ENCODE data around the gene STRN. TPM values are rescaled to one million over a fixed set of nuclear protein-coding genes. Genes with fewer than 3 reads are reported as not detected.
A peak's percentile ranks its signal among the peaks of the same experiment; 100 is the strongest.

The STRN gene
- total RNA-seq, 1 donor from 2014 or later = 28.8 TPM

GRCh38 chr2:36811071-36811470, 155.3 kb downstream of the STRN start:
- H3K27me3 Mint-ChIP-seq (ENCODE audit: insufficient read depth) = no peaks in the 10 kb centered on the region
- no peaks in the 10 kb centered on the region for H3K9me3 Mint-ChIP-seq
- H3K4me1 Mint-ChIP-seq (ENCODE audit: low read depth) = no peaks in the 10 kb centered on the region
- no peak overlapping the region for H3K4me3 Mint-ChIP-seq
- DNase-seq (ENCODE audit: low spot score) = no peak
- intact Hi-C loops (cut with micrococcal nuclease) = no loop called here
- no peak overlapping the region for H3K27ac Mint-ChIP-seq
- no peaks in the 10 kb centered on the region for H3K36me3 Mint-ChIP-seq (ENCODE audit: low read depth)

DNA sequence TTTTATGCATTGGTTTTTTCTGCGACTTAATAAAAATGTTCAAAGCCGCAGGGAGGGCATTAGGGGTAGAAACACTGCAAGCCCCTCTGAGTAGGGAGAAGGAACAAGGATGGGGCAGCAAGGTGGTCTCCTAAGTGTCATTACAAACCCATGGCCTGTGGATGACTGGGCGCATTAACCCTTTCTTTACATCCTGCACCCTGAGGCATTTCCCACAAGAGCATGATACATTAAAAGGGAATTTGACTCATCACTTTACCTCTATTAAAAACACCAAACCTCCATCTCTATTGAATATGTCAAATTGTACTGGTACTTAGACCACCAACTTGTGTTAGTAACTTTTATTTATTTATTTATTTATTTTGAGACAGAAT, 157.3 kb downstream of the STRN start:
- Mint-ChIP-seq H3K36me3 (ENCODE audit: low read depth) (no peaks in the 10 kb centered on the region), H3K4me1 (ENCODE audit: low read depth) (no peaks in the 10 kb centered on the region), H3K27me3 (ENCODE audit: insufficient read depth) (no peaks in the 10 kb centered on the region), H3K9me3 (no peaks in the 10 kb centered on the region), H3K4me3 (no peak overlapping the region), H3K27ac (no peak overlapping the region)
- DNase-seq (ENCODE audit: low spot score) = no peak
- intact Hi-C loops (cut with micrococcal nuclease) = no loop called here

GRCh38 chr2:36808386-36809068, 157.8 kb downstream of the STRN start:
- Mint-ChIP-seq H3K4me1 (ENCODE audit: low read depth) (no peaks in the 10 kb centered on the region), H3K27ac (no peak overlapping the region), H3K36me3 (ENCODE audit: low read depth) (no peaks in the 10 kb centered on the region), H3K9me3 (no peaks in the 10 kb centered on the region), H3K4me3 (no peak overlapping the region), H3K27me3 (ENCODE audit: insufficient read depth) (no peaks in the 10 kb centered on the region)
- intact Hi-C loops (cut with micrococcal nuclease) = no loop called here
- DNase-seq (ENCODE audit: low spot score) = no peak

DNA sequence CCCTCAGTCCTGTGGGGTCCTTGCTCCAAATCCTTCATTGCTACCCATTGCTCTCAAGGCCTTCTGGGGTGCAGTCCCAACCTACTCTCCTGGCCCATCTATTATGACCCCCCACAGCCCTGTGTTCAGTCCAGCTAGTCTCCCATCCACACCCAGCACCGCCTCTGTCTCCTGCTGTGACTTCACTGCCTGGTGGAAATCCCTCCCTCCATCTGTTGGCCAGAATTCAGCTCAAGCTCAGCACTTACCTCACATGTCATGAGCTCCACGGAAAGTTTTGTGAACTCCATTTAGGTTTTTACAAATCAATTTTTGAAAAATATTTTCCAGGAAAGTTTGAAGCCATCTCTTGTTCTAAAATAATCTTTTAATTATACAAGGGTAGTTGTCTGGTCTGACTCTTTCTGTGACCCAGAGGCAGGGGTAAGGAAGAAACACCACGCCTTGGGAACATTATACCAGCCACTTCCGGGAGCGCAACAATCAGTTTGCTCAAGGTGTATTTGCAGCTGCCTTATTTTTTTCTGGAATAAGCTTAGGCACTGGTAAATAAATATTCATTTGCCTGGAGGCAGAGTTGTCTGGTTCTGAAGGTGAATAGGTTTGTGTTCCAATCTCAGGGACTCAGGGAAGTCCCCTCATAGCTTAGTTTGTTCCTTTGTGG, 159.0 kb downstream of the STRN start:
- Mint-ChIP-seq H3K9me3 (no peaks in the 10 kb centered on the region), H3K27ac (no peak overlapping the region), H3K4me1 (ENCODE audit: low read depth) (no peaks in the 10 kb centered on the region), H3K27me3 (ENCODE audit: insufficient read depth) (no peaks in the 10 kb centered on the region), H3K4me3 (no peak overlapping the region), H3K36me3 (ENCODE audit: low read depth) (no peaks in the 10 kb centered on the region)
- DNase-seq (ENCODE audit: low spot score) = no peak
- intact Hi-C loops (cut with micrococcal nuclease) = no loop called here

- DNase-seq (ENCODE audit: low spot score) = no peak
- Mint-ChIP-seq H3K4me3 (no peak overlapping the region), H3K9me3 (no peaks in the 10 kb centered on the region), H3K4me1 (ENCODE audit: low read depth) (peaks cover 5% of the 10 kb centered on the region), H3K27me3 (ENCODE audit: insufficient read depth) (no peaks in the 10 kb centered on the region), H3K27ac (no peak overlapping the region), H3K36me3 (ENCODE audit: low read depth) (no peaks in the 10 kb centered on the region)
- intact Hi-C loops (cut with micrococcal nuclease) = no loop called here
Measured at GRCh38 chr2:36805635-36806224, 160.6 kb downstream of the STRN start.

GRCh38 chr2:36802952-36803351, 163.4 kb downstream of the STRN start:
- no peak overlapping the region for H3K4me3 Mint-ChIP-seq
- H3K9me3 Mint-ChIP-seq = no peaks in the 10 kb centered on the region
- intact Hi-C loops (cut with micrococcal nuclease) = loop anchor here (5.0 kb wide), 1 partner anchor 84 kb away; no protein-coding TSS in a partner anchor
- H3K4me1 Mint-ChIP-seq (ENCODE audit: low read depth) = peaks cover 17% of the 10 kb centered on the region
- no peaks in the 10 kb centered on the region for H3K36me3 Mint-ChIP-seq (ENCODE audit: low read depth)
- no peak overlapping the region for H3K27ac Mint-ChIP-seq
- no peaks in the 10 kb centered on the region for H3K27me3 Mint-ChIP-seq (ENCODE audit: insufficient read depth)
- no peak for DNase-seq (ENCODE audit: low spot score)

DNA sequence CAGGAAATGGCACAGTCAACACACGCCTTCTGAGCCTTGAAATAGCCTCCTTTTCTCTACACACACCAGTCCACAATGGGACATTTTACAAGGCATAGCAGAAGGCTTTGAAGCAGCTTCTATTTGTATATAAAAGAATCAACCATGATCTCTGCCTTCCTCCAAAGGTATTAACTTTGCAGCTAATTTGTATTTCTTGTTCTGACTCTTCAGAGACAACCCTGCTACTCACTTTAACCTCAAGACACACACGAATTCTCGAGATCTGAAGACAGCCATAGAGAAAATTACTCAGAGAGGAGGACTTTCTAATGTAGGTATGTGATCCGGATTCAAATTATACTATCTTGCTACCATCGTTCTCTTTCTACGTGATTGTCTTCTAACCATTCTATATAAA, 165.2 kb downstream of the STRN start:
- peaks cover 17% of the 10 kb centered on the region for H3K4me1 Mint-ChIP-seq (ENCODE audit: low read depth)
- no peak overlapping the region for H3K4me3 Mint-ChIP-seq
- H3K9me3 Mint-ChIP-seq = no peaks in the 10 kb centered on the region
- no peak for DNase-seq (ENCODE audit: low spot score)
- peaks cover 3% of the 10 kb centered on the region for H3K27me3 Mint-ChIP-seq (ENCODE audit: insufficient read depth)
- intact Hi-C loops (cut with micrococcal nuclease) = loop anchor here (5.0 kb wide), 1 partner anchor 86 kb away; no protein-coding TSS in a partner anchor
- peak overlapping the region; percentile 52 for H3K27ac Mint-ChIP-seq
- no peaks in the 10 kb centered on the region for H3K36me3 Mint-ChIP-seq (ENCODE audit: low read depth)

- no peak for DNase-seq (ENCODE audit: low spot score)
- no peak overlapping the region for H3K4me3 Mint-ChIP-seq
- intact Hi-C loops (cut with micrococcal nuclease) = loop anchor here (1.0 to 5.0 kb wide), 2 partner anchors 87 to 284 kb away; partner anchors contain the start of genes GPATCH11 and HEATR5B
- no peaks in the 10 kb centered on the region for H3K36me3 Mint-ChIP-seq (ENCODE audit: low read depth)
- H3K27ac Mint-ChIP-seq = peak overlapping the region; percentile 52
- peaks cover 8% of the 10 kb centered on the region for H3K27me3 Mint-ChIP-seq (ENCODE audit: insufficient read depth)
- peaks cover 17% of the 10 kb centered on the region for H3K4me1 Mint-ChIP-seq (ENCODE audit: low read depth)
- H3K9me3 Mint-ChIP-seq = no peaks in the 10 kb centered on the region
Measured at GRCh38 chr2:36800381-36800780, 166.0 kb downstream of the STRN start.

DNA sequence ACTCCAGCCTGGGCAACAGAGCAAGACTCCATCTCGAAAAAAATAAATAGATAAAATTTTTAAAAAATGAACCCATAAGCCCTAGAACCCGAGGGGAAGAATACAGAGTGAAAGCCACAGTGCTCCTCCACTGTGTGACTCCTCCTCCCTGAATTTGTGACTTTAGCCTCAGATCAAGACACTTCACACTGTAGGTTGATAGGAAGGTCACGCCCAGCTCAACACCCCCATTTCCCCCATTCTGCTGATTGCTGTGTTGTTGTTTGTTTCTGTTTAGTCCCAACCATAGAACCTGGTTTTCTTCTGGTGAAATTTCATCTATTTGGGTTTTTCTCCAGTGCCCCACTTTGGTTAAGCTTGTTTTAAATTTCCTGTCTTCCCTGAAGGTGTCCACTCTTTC, 167.6 kb downstream of the STRN start:
- Mint-ChIP-seq H3K27me3 (ENCODE audit: insufficient read depth) (peaks cover 12% of the 10 kb centered on the region), H3K36me3 (ENCODE audit: low read depth) (no peaks in the 10 kb centered on the region), H3K4me1 (ENCODE audit: low read depth) (peaks cover 17% of the 10 kb centered on the region), H3K4me3 (no peak overlapping the region), H3K27ac (no peak overlapping the region), H3K9me3 (no peaks in the 10 kb centered on the region)
- intact Hi-C loops (cut with micrococcal nuclease) = no loop called here
- DNase-seq (ENCODE audit: low spot score) = no peak

- Mint-ChIP-seq H3K4me3 (no peak overlapping the region), H3K9me3 (no peaks in the 10 kb centered on the region), H3K27ac (no peak overlapping the region), H3K4me1 (ENCODE audit: low read depth) (peaks cover 17% of the 10 kb centered on the region), H3K27me3 (ENCODE audit: insufficient read depth) (peaks cover 12% of the 10 kb centered on the region), H3K36me3 (ENCODE audit: low read depth) (no peaks in the 10 kb centered on the region)
- intact Hi-C loops (cut with micrococcal nuclease) = no loop called here
- no peak for DNase-seq (ENCODE audit: low spot score)
Measured at GRCh38 chr2:36797324-36798070, 168.8 kb downstream of the STRN start.

Data from activated T-helper 1 cell treated with anti-CD3 and anti-CD28 coated beads, Interleukin-12 subunit alpha, Interleukin-12 subunit beta, Interleukin-2, Interleukin-4 antibody, amounts not matched to agents 30 ng/mL and 10 ng/mL and 1 ng/mL, durations not matched to agents 14 hours and 24 hours and 36 hours (primary cell).